ENCODE results near the gene MTHFR.
A peak's percentile ranks its signal among the peaks of the same experiment; 100 is the strongest.

The MTHFR gene

GRCh38 chr1:11782127-11782708, 23.5 kb downstream of the MTHFR start:
- DNase-seq (ENCODE audit: low spot score): no peak

- DNase-seq (ENCODE audit: low spot score): no peak
Observed at GRCh38 chr1:11781297-11781696, 24.5 kb downstream of the MTHFR start.

- DNase-seq (ENCODE audit: low spot score): no peak
Observed at GRCh38 chr1:11780380-11781147, 25.2 kb downstream of the MTHFR start.

GRCh38 chr1:11779715-11780379, 25.9 kb downstream of the MTHFR start:
- DNase-seq (ENCODE audit: low spot score): no peak

- no peak for DNase-seq (ENCODE audit: low spot score)
Observed at GRCh38 chr1:11778844-11779623, 26.7 kb downstream of the MTHFR start.

- DNase-seq (ENCODE audit: low spot score): no peak
Observed at GRCh38 chr1:11778336-11778735, 27.4 kb downstream of the MTHFR start.

- no peak for DNase-seq (ENCODE audit: low spot score)
Observed at GRCh38 chr1:11777658-11778322, 28.0 kb downstream of the MTHFR start.

GRCh38 chr1:11774753-11775152, 31.0 kb downstream of the MTHFR start:
- DNase-seq (ENCODE audit: low spot score): no peak

- DNase-seq (ENCODE audit: low spot score): no peak
Observed at GRCh38 chr1:11772458-11772857, 33.3 kb downstream of the MTHFR start.

- DNase-seq (ENCODE audit: low spot score): no peak
Observed at GRCh38 chr1:11771481-11772043, 34.2 kb downstream of the MTHFR start.

GRCh38 chr1:11770011-11770410, 35.8 kb downstream of the MTHFR start:
- DNase-seq (ENCODE audit: low spot score): no peak

- DNase-seq (ENCODE audit: low spot score): no peak
Observed at GRCh38 chr1:11769274-11769673, 36.5 kb downstream of the MTHFR start.

- no peak for DNase-seq (ENCODE audit: low spot score)
Observed at GRCh38 chr1:11768821-11769220, 36.9 kb downstream of the MTHFR start.

- DNase-seq (ENCODE audit: low spot score): no peak
Observed at GRCh38 chr1:11767922-11768704, 37.7 kb downstream of the MTHFR start.

- no peak for DNase-seq (ENCODE audit: low spot score)
Observed at GRCh38 chr1:11766429-11766776, 39.4 kb downstream of the MTHFR start.

- no peak for DNase-seq (ENCODE audit: low spot score)
Observed at GRCh38 chr1:11765661-11766428, 39.9 kb downstream of the MTHFR start.

GRCh38 chr1:11764519-11764918, 41.2 kb downstream of the MTHFR start:
- DNase-seq (ENCODE audit: low spot score): no peak

GRCh38 chr1:11764115-11764514, 41.6 kb downstream of the MTHFR start:
- no peak for DNase-seq (ENCODE audit: low spot score)

- DNase-seq (ENCODE audit: low spot score): peak; percentile 46
Observed at GRCh38 chr1:11761988-11762406, 43.8 kb downstream of the MTHFR start, which contains the start of gene C1orf167. TSS of gene C1orf167 (plus strand) at chr1:11762193. CDS start at chr1:11764401, 2,208 bp downstream.

GRCh38 chr1:11761285-11761684, 44.5 kb downstream of the MTHFR start:
- DNase-seq (ENCODE audit: low spot score): no peak
